ENCODE data around the gene VCL.

Gene VCL

GRCh38 chr10:73973427-73973826, 24.5 kb upstream of the VCL start:
- DNase-seq (ENCODE audit: low read depth), result no peak
- TF ChIP-seq, protein P1, sequence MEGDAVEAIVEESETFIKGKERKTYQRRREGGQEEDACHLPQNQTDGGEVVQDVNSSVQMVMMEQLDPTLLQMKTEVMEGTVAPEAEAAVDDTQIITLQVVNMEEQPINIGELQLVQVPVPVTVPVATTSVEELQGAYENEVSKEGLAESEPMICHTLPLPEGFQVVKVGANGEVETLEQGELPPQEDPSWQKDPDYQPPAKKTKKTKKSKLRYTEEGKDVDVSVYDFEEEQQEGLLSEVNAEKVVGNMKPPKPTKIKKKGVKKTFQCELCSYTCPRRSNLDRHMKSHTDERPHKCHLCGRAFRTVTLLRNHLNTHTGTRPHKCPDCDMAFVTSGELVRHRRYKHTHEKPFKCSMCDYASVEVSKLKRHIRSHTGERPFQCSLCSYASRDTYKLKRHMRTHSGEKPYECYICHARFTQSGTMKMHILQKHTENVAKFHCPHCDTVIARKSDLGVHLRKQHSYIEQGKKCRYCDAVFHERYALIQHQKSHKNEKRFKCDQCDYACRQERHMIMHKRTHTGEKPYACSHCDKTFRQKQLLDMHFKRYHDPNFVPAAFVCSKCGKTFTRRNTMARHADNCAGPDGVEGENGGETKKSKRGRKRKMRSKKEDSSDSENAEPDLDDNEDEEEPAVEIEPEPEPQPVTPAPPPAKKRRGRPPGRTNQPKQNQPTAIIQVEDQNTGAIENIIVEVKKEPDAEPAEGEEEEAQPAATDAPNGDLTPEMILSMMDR (IDR thresholded peaks at IDR 0.05; ENCODE audit: control insufficient read depth, extremely low read depth, insufficient read depth), result no peak
- no peak overlapping the region for H3K4me3 ChIP-seq (ENCODE audit: low read depth, low read length)

- no peak for DNase-seq (ENCODE audit: low read depth)
- TF ChIP-seq, protein P1 (IDR thresholded peaks at IDR 0.05; ENCODE audit: control insufficient read depth, extremely low read depth, insufficient read depth), result no peak
- no peak overlapping the region for H3K4me3 ChIP-seq (ENCODE audit: low read depth, low read length)
Measured at GRCh38 chr10:73974309-73974946, 23.5 kb upstream of the VCL start.

GRCh38 chr10:73975388-73975787, 22.5 kb upstream of the VCL start:
- TF ChIP-seq, protein P1 (IDR thresholded peaks at IDR 0.05; ENCODE audit: control insufficient read depth, extremely low read depth, insufficient read depth), result no peak
- no peak for DNase-seq (ENCODE audit: low read depth)
- no peak overlapping the region for H3K4me3 ChIP-seq (ENCODE audit: low read depth, low read length)

- no peak overlapping the region for H3K4me3 ChIP-seq (ENCODE audit: low read depth, low read length)
- TF ChIP-seq, protein P1 (IDR thresholded peaks at IDR 0.05; ENCODE audit: control insufficient read depth, extremely low read depth, insufficient read depth), result no peak
- DNase-seq (ENCODE audit: low read depth), result no peak
Measured at GRCh38 chr10:73979141-73979808, 18.6 kb upstream of the VCL start.

DNA sequence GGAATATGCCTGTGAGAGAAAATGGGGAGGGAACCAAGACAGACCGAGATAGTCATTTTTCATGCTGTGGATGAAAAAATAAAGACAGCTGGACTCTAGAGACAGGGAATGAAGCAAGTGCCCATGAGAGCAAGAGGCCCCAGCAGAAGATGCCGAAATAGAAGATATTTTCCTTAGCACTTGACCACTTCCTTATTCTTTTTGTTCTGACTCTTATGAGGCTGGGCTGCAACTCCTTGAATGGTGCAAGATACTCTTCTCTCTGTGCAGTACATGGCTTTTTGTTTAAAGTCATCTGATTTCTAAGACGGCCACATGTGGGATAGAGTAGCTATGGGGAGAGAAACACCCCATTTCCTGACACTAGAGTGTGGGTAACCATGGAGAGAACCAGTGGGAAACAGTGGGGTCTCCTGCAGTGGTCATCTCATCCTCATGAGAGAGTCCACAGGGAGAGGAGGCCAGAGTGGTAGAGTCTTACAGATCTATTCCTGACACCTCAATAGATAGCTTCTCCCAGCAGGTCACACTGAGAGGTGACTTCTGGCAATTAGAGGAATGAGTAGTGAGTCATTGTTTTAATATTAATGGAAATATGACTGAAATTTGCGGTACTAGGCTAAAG, 18.0 kb upstream of the VCL start:
- no peak overlapping the region for H3K4me3 ChIP-seq (ENCODE audit: low read depth, low read length)
- no peak for DNase-seq (ENCODE audit: low read depth)
- TF ChIP-seq, protein P1 (IDR thresholded peaks at IDR 0.05; ENCODE audit: control insufficient read depth, extremely low read depth, insufficient read depth), result no peak

- TF ChIP-seq, protein P1 (IDR thresholded peaks at IDR 0.05; ENCODE audit: control insufficient read depth, extremely low read depth, insufficient read depth), result no peak
- no peak for DNase-seq (ENCODE audit: low read depth)
- H3K4me3 ChIP-seq (ENCODE audit: low read depth, low read length), result no peak overlapping the region
Measured at GRCh38 chr10:73981812-73982211, 16.1 kb upstream of the VCL start.
